Neural cell (in vitro differentiated cells): ENCODE results near the gene SLC29A1. TPM values are rescaled to one million over a fixed set of nuclear protein-coding genes. Genes with fewer than 3 reads are reported as not detected.

Experiments
- H2AFZ ChIP-seq: fragments of 200-600, 300-800 bp; sonication (generic), shearing (Covaris generic); 2 replicates; pipeline ENCODE4 v1.6.0; 2014; ENCODE audit warnings: low read depth, mild to moderate bottlenecking, antibody characterized with exemption, low read length, moderate library complexity
- H3F3A ChIP-seq: fragments of 200-600 bp; shearing (Covaris generic); 2 replicates; pipeline ENCODE4 v1.6.1; 2016; ENCODE audit warnings: mild to moderate bottlenecking, moderate library complexity, mixed read lengths, antibody characterized with exemption, low read length; ENCODE audit not compliant: insufficient read depth, poor library complexity, severe bottlenecking
- H3K27ac ChIP-seq: fragments of 200-600, 300-800 bp; sonication (generic), shearing (Covaris generic); 2 replicates; pipeline ENCODE4 v1.5.1; 2014; ENCODE audit warnings: mild to moderate bottlenecking, low read length, moderate library complexity
- H3K27me3 ChIP-seq: fragments of 300-800, 200-600 bp; sonication (generic), shearing (Covaris generic); 2 replicates; pipeline ENCODE4 v1.6.0; 2014; ENCODE audit warnings: mild to moderate bottlenecking, low read depth, low read length, moderate library complexity; ENCODE audit not compliant: insufficient read depth
- H3K36me3 ChIP-seq: fragments of 300-800, 200-600 bp; sonication (generic), shearing (Covaris generic); 2 replicates; pipeline ENCODE4 v1.5.1; 2014; ENCODE audit warnings: mild to moderate bottlenecking, antibody characterized with exemption, low read length, moderate library complexity; ENCODE audit not compliant: insufficient read depth
- H3K4me2 ChIP-seq: fragments of 300-800, 200-600 bp; sonication (generic), shearing (Covaris generic); 2 replicates; pipeline ENCODE4 v1.6.0; 2014; ENCODE audit warnings: mild to moderate bottlenecking, low read length
- H3K4me3 ChIP-seq: fragments of 300-800, 200-600 bp; sonication (generic), shearing (Covaris generic); 2 replicates; pipeline ENCODE4 v1.5.1; 2014; ENCODE audit warnings: mild to moderate bottlenecking, low read length, moderate library complexity
- H3K79me2 ChIP-seq: fragments of 200-600 bp; shearing (Covaris generic); replicated peaks from 2 replicates; pipeline ENCODE4 v1.6.0; 2014; ENCODE audit warnings: mild to moderate bottlenecking, low read length, moderate library complexity; ENCODE audit not compliant: insufficient read depth
- H3K9ac ChIP-seq: fragments of 300-800, 200-600 bp; sonication (generic), shearing (Covaris generic); 2 replicates; pipeline ENCODE4 v1.6.1; 2016; ENCODE audit warnings: mild to moderate bottlenecking, low read length, mixed read lengths
- H3K9me2 ChIP-seq: fragments of 200-600 bp; shearing (Covaris generic); 2 replicates; pipeline ENCODE4 v1.6.1; 2016; ENCODE audit warnings: mild to moderate bottlenecking, low read length, mixed read lengths; ENCODE audit not compliant: insufficient read depth
- H3K9me3 ChIP-seq: fragments of 200-600, 300-800 bp; sonication (generic), shearing (Covaris generic); 2 replicates; pipeline ENCODE4 v1.6.1; 2016; ENCODE audit warnings: mild to moderate bottlenecking, mixed run types, low read length, moderate library complexity, mixed read lengths
- H4K20me1 ChIP-seq: fragments of 200-600 bp; shearing (Covaris generic); 2 replicates; pipeline ENCODE4 v1.6.1; 2016; ENCODE audit warnings: mild to moderate bottlenecking, mixed run types; ENCODE audit not compliant: insufficient read depth
- CTCF ChIP-seq: fragments of 450-650 bp; IDR thresholded peaks from 2 replicates; pipeline ENCODE4 v1.5.1; 2014; ENCODE audit warnings: antibody characterized with exemption, mild to moderate bottlenecking, moderate library complexity; ENCODE audit not compliant: poor library complexity, severe bottlenecking
- EP300 ChIP-seq: fragments of 450-650 bp; conservative IDR thresholded peaks from 2 replicates; pipeline ENCODE4 v1.6.1; 2014; ENCODE audit warnings: antibody characterized with exemption, mild to moderate bottlenecking, moderate library complexity; ENCODE audit not compliant: poor library complexity, severe bottlenecking
- EZH2 ChIP-seq: fragments of 200-600, 300-800 bp; shearing (Covaris generic), sonication (generic); IDR thresholded peaks from 2 replicates; pipeline ENCODE4 v1.6.1; 2014; ENCODE audit warnings: antibody characterized with exemption, low read length, borderline replicate concordance, mild to moderate bottlenecking; ENCODE audit not compliant: insufficient read depth, poor library complexity, severe bottlenecking
- MXI1 ChIP-seq: fragments of 450-650 bp; conservative IDR thresholded peaks from 2 replicates; pipeline ENCODE4 v1.6.1; 2014; ENCODE audit warnings: antibody characterized with exemption, mild to moderate bottlenecking; ENCODE audit not compliant: poor library complexity, severe bottlenecking
- POLR2AphosphoS5 ChIP-seq: IDR thresholded peaks from 2 replicates; pipeline ENCODE4 v1.6.1; 2012
- RAD21 ChIP-seq: fragments of 450-650 bp; conservative IDR thresholded peaks from 2 replicates; pipeline ENCODE4 v1.6.1; 2014; ENCODE audit warnings: antibody characterized with exemption, mild to moderate bottlenecking, moderate library complexity
- REST ChIP-seq: IDR thresholded peaks from 2 replicates; pipeline ENCODE4 v1.6.1; 2012; ENCODE audit warnings: borderline replicate concordance
- SMC3 ChIP-seq: fragments of 450-650 bp; conservative IDR thresholded peaks from 2 replicates; pipeline ENCODE4 v1.6.1; 2014; ENCODE audit warnings: antibody characterized with exemption, mild to moderate bottlenecking, moderate library complexity; ENCODE audit not compliant: poor library complexity
- TAF1 ChIP-seq: IDR thresholded peaks from 2 replicates; pipeline ENCODE4 v1.6.1; 2012; ENCODE audit warnings: low read depth
- polyA plus RNA-seq: library from polyadenylated mRNA; depleted of rRNA; stranded (reverse); fragments of >200 nt; gene quantifications from 2 replicates; pipeline ENCODE4 v1.2.3, GENCODE V29; 2014

Gene SLC29A1
- polyA plus RNA-seq, 1 donor from 2014 or later, result 18.9 TPM

- Histone ChIP-seq H3K27me3 (no peaks in the 10 kb centered on the region), H3K4me2 (peak within 1 kb of the TSS; percentile 98), H4K20me1 (no peaks in the 10 kb centered on the region), H3K4me3 (peak within 1 kb of the TSS; percentile 74), H2AFZ (peak within 1 kb of the TSS; percentile 66), H3K36me3 (peaks cover 6% of the 10 kb centered on the region), H3K27ac (peak within 1 kb of the TSS; percentile 88), H3K9me3 (no peaks in the 10 kb centered on the region), H3F3A (no peaks in the 10 kb centered on the region), H3K79me2 (peaks cover 17% of the 10 kb centered on the region), H3K9ac (peak within 1 kb of the TSS; percentile 85), H3K9me2 (no peaks in the 10 kb centered on the region)
- TF ChIP-seq CTCF (no peak), MXI1 (no peak), TAF1 (no peak), POLR2AphosphoS5 (peak; percentile 49), EZH2 (no peak), REST (no peak), EP300 (peak; percentile 9), SMC3 (peak; percentile 20), RAD21 (no peak)
Measured at GRCh38 chr6:44269921-44270525, 46.6 kb downstream of the SLC29A1 start, which contains the start of gene TMEM151B. Gene TMEM151B, plus strand, starts transcription at chr6:44270450. Its CDS starts 293 bp downstream, at chr6:44270743.

- Histone ChIP-seq H3F3A (no peaks in the 10 kb centered on the region), H3K9me3 (no peaks in the 10 kb centered on the region), H3K4me3 (peak overlapping the region; percentile 74), H3K79me2 (peaks cover 17% of the 10 kb centered on the region), H3K27me3 (no peaks in the 10 kb centered on the region), H2AFZ (no peak overlapping the region), H3K36me3 (peaks cover 6% of the 10 kb centered on the region), H3K4me2 (no peak overlapping the region), H4K20me1 (no peaks in the 10 kb centered on the region), H3K27ac (peak overlapping the region; percentile 64), H3K9me2 (no peaks in the 10 kb centered on the region), H3K9ac (peak overlapping the region; percentile 85)
- TF ChIP-seq REST (no peak), EP300 (no peak), CTCF (no peak), SMC3 (no peak), EZH2 (no peak), POLR2AphosphoS5 (peak; percentile 49), RAD21 (no peak), TAF1 (peak; percentile 57), MXI1 (no peak)
Measured at GRCh38 chr6:44270526-44271405, 47.4 kb downstream of the SLC29A1 start.
